GM18867 (cell line): ENCODE results near the gene PAFAH2.

Experiments used
- ATAC-seq: cut with Tn5 transposase; IDR thresholded peaks from one replicate; pipeline ENCODE4 v1.9.1; 2021; ENCODE audit warnings: mild to moderate bottlenecking, moderate library complexity; ENCODE audit not compliant: unreplicated experiment

PAFAH2 gene

DNA sequence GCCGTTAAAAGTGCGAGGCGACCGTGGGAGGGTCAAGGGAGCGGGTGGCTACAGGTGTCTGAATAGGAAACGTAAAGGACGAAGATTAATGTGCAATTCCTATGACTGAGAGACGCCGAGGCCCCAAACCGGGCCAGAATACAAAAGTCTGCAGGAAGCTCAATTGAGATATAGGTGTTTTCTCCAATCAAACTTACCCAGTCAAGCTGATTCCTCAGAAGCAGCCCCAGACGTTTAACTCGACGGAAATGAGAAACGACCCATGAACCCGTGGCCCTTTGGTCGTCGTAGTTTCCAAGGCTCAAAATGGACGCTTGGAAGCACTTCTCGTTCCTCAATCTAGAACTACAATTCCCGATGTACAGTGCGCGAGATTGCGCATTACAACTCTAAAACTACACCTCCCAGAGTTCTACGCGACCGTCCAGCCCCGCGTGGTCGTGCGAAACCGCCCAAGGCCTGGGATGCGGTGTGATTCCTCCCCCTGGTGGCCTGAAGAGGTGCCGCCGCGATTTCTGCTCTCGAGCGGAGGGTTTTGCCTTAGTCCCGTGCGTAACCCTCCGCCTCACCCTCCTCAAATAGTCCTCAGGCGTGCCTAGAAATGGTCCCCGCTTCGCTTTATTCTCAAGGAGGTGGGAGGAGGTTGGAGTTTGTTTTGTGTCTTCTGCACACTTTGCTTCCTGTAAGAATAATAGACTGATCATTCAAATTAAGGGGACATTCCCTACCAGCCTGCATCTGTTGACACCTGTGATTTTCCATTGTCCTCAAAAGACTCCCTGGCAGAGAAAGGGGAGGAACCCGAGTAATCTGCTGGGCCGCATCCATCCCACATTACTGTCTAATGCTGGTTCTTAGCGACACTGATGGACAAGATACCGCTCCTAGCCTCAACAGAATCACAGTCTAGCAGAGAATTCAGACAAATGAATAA, at the start of gene PAFAH2:
Gene PAFAH2, minus strand, starts transcription at position 236 of the 934 bp plus-strand sequence. CDS start 7,247 bp downstream, outside the sequence.
- peak; percentile 92 for ATAC-seq

GRCh38 chr1:26047278-26047874, 49.5 kb upstream of the PAFAH2 start:
- ATAC-seq = no peak

GRCh38 chr1:26046246-26047095, 48.6 kb upstream of the PAFAH2 start:
- no peak for ATAC-seq

- no peak for ATAC-seq
Observed at GRCh38 chr1:26045722-26046245, 47.9 kb upstream of the PAFAH2 start, which contains the start of gene SLC30A2. SLC30A2 (minus strand) TSS chr1:26046118; CDS start chr1:26045896, 222 bp downstream.

DNA sequence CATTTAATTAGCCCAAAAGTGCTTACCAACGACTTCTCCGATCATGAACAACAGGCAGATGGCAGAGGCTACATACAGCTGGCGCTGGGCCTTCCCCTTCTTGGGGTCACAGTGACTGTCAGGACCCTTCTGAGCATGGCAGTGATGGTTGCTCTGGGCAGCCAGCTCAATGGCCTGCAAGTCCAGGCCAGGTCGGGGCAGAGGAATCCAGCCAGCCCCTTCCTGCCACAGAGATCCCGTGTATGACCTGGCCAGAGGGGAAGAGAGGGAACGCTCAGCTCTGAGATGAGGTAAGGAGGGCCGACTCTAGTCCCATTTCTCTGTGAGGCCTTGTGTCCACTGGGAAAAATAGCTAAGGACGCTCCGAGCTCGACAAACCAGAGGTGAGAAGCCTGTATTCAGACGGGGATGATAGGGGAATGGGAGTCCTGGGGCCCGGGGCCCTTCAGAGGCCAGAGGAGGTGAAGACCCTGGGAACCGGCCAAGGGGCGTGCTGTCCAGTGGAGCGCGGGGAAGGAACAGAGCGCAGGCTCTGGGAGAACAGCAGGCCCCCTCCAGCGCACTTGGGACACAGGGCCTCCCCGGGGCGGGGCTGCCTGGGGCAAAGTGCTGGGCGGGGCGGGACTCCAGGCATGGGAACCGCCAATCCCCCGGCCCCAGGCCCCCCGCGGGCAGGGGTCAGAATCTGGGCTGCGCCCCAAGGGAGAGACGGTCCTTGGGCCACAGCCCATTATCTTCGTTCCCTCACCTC, 47.3 kb upstream of the PAFAH2 start:
- no peak for ATAC-seq

DNA sequence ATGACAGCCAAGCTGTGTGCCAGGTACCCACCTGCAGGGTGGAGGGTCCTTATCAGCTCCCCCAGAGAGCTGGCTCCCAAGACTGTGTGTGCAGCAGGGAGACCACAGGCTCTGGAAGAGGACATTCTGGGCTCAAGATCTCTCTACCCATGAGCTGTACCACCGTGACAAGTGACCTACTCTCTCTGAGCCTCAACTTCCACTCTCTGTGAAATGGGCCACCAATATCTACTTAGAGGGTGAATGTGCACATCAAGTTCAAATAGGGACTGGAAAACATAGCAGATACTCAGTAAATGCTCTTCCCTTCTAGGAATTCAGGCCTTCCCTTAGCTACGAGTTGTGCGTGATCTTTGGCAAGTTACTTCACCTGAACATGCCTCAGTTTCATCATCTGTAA, 46.6 kb upstream of the PAFAH2 start:
- no peak for ATAC-seq

GRCh38 chr1:26043765-26044164, 45.9 kb upstream of the PAFAH2 start:
- no peak for ATAC-seq

DNA sequence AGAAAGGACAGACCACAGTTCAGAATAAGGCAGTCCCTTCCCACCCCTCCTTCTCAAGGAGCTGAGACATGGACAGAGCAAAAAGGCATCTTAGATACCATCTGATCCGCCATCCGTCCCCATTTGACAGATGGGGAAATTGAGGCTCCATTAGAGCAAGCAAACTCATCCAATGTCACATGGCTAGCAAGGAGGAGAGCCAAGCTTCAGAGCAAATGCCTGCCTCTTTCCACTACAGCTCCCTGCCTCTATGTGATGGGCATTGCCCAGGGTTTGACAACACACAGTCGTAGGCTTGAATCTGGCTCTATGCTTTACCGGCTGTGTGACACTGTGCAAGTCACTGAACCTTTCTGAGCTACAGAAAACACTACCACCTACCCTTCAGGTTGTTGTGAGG, 44.1 kb upstream of the PAFAH2 start:
- ATAC-seq = no peak

- ATAC-seq = no peak
Observed at GRCh38 chr1:26041401-26041800, 43.5 kb upstream of the PAFAH2 start.

- ATAC-seq = no peak
Observed at GRCh38 chr1:26038904-26039303, 41.0 kb upstream of the PAFAH2 start.

GRCh38 chr1:26038477-26038876, 40.6 kb upstream of the PAFAH2 start:
- no peak for ATAC-seq

- ATAC-seq = no peak
Observed at GRCh38 chr1:26037904-26038303, 40.0 kb upstream of the PAFAH2 start.

GRCh38 chr1:26036756-26037281, 39.0 kb upstream of the PAFAH2 start:
- no peak for ATAC-seq

GRCh38 chr1:26035959-26036755, 38.3 kb upstream of the PAFAH2 start:
- ATAC-seq = peak; percentile 64

- ATAC-seq = peak; percentile 88
Observed at GRCh38 chr1:26035203-26035958, 37.5 kb upstream of the PAFAH2 start.

GRCh38 chr1:26034504-26035202, 36.8 kb upstream of the PAFAH2 start:
- ATAC-seq = no peak

GRCh38 chr1:26032656-26033357, 34.9 kb upstream of the PAFAH2 start:
- no peak for ATAC-seq
